ENCODE measurements around the gene LRRN4CL.
"Not testable (repeated sequence)": the region's sequence is repeated elsewhere in the genome, so short reads cannot be mapped to it uniquely, and the experiment has no call there.

Gene LRRN4CL

GRCh38 chr11:62675415-62675814 lies 13.9 kb downstream of the LRRN4CL start:
- DNase-seq = not testable (repeated sequence)

- DNase-seq = no peak
Observed at GRCh38 chr11:62673196-62673525, 16.2 kb downstream of the LRRN4CL start.

GRCh38 chr11:62671608-62672389 lies 17.5 kb downstream of the LRRN4CL start, which contains the start of the genes LBHD1 and UQCC3:
Gene LBHD1, minus strand, starts transcription at chr11:62672267. Its CDS starts 2,236 bp downstream, at chr11:62670031.
Gene UQCC3, plus strand, starts transcription at chr11:62671673. Its CDS starts 73 bp downstream, at chr11:62671746.
- DNase-seq = peak; percentile 92

- no peak for DNase-seq
Observed at GRCh38 chr11:62671236-62671607, 18.1 kb downstream of the LRRN4CL start.

- DNase-seq = peak; percentile 6
Observed at GRCh38 chr11:62669420-62670161, 19.7 kb downstream of the LRRN4CL start.

GRCh38 chr11:62667460-62667859 lies 21.9 kb downstream of the LRRN4CL start:
- DNase-seq = no peak

GRCh38 chr11:62666259-62666926 lies 22.9 kb downstream of the LRRN4CL start:
- DNase-seq = no peak

- DNase-seq = no peak
Observed at GRCh38 chr11:62665599-62666258, 23.6 kb downstream of the LRRN4CL start.

GRCh38 chr11:62665075-62665598 lies 24.2 kb downstream of the LRRN4CL start, which contains the start of the genes C11orf98 and CSKMT:
Gene C11orf98, minus strand, starts transcription at chr11:62665210. Its CDS starts 41 bp downstream, at chr11:62665169.
Gene CSKMT, plus strand, starts transcription at chr11:62665312. Its CDS starts 568 bp downstream, at chr11:62665880.
- DNase-seq = peak; percentile 98

GRCh38 chr11:62664405-62665074 lies 24.8 kb downstream of the LRRN4CL start:
- no peak for DNase-seq

- no peak for DNase-seq
Observed at GRCh38 chr11:62656796-62657429, 32.4 kb downstream of the LRRN4CL start.

GRCh38 chr11:62654297-62654696 lies 35.0 kb downstream of the LRRN4CL start:
- no peak for DNase-seq

- DNase-seq = no peak
Observed at GRCh38 chr11:62652161-62653006, 36.9 kb downstream of the LRRN4CL start.

GRCh38 chr11:62650283-62650682 lies 39.0 kb downstream of the LRRN4CL start:
- not testable (repeated sequence) for DNase-seq

GRCh38 chr11:62649486-62649885 lies 39.8 kb downstream of the LRRN4CL start:
- no peak for DNase-seq

- DNase-seq = no peak
Observed at GRCh38 chr11:62648967-62649364, 40.4 kb downstream of the LRRN4CL start.

GRCh38 chr11:62648185-62648966 lies 41.0 kb downstream of the LRRN4CL start:
- DNase-seq = no peak

GRCh38 chr11:62647609-62648005 lies 41.7 kb downstream of the LRRN4CL start:
- no peak for DNase-seq

- no peak for DNase-seq
Observed at GRCh38 chr11:62646825-62647608, 42.3 kb downstream of the LRRN4CL start.

All from eye (tissue), 1 donor.